Measurements from ENCODE around the gene OGT. TPM values are rescaled to one million over a fixed set of nuclear protein-coding genes. Genes with fewer than 3 reads are reported as not detected.

Gene OGT
- total RNA-seq, 2 experiments from 2014 or later = 252 to 264 TPM

GRCh38 chrX:71622576-71623450 lies 89.9 kb downstream of the OGT start:
- Mint-ChIP-seq H3K4me3 (peak overlapping the region; percentile 70), H3K4me1 (ENCODE audit: low read depth) (peaks cover 70% of the 10 kb centered on the region), H3K9me3 (ENCODE audit: insufficient read depth) (no peaks in the 10 kb centered on the region), H3K36me3 (ENCODE audit: low read depth) (peaks cover 15% of the 10 kb centered on the region), H3K27me3 (ENCODE audit: low read depth) (no peaks in the 10 kb centered on the region), H3K27ac (peak overlapping the region; percentile 91)
- ChIA-PET CTCF (interaction anchor here (1.0 to 9.6 kb wide), 11 partner anchors 8 to 89 kb away, joined by 3 to 56 read pairs (median 7); partner anchors contain the start of gene OGT), POLR2A (interaction anchor here (0.9 to 3.1 kb wide), 7 partner anchors 8 to 257 kb away, joined by 3 to 21 read pairs (median 4); partner anchors contain the start of genes OGT and TAF1)
- DNase-seq (peak; percentile 82), ATAC-seq (peak; percentile 68)

GRCh38 chrX:71623714-71624113 lies 90.8 kb downstream of the OGT start:
- ATAC-seq = no peak
- no peaks in the 10 kb centered on the region for H3K9me3 Mint-ChIP-seq (ENCODE audit: insufficient read depth)
- ChIA-PET CTCF (interaction anchor here (1.2 to 9.6 kb wide), 8 partner anchors 9 to 90 kb away, joined by 4 to 56 read pairs (median 10); partner anchors contain the start of gene OGT), POLR2A (interaction anchor here (1.1 to 3.1 kb wide), 4 partner anchors 9 to 91 kb away, joined by 3 to 21 read pairs (median 7); partner anchors contain the start of gene OGT)
- peak overlapping the region; percentile 70 for H3K4me3 Mint-ChIP-seq
- DNase-seq = peak; percentile 24
- H3K27me3 Mint-ChIP-seq (ENCODE audit: low read depth) = no peaks in the 10 kb centered on the region
- H3K27ac Mint-ChIP-seq = peak overlapping the region; percentile 91
- peaks cover 7% of the 10 kb centered on the region for H3K36me3 Mint-ChIP-seq (ENCODE audit: low read depth)
- H3K4me1 Mint-ChIP-seq (ENCODE audit: low read depth) = peaks cover 67% of the 10 kb centered on the region

- Mint-ChIP-seq H3K27ac (no peak overlapping the region), H3K36me3 (ENCODE audit: low read depth) (peaks cover 5% of the 10 kb centered on the region), H3K4me3 (no peak overlapping the region), H3K4me1 (ENCODE audit: low read depth) (peaks cover 63% of the 10 kb centered on the region), H3K9me3 (ENCODE audit: insufficient read depth) (no peaks in the 10 kb centered on the region), H3K27me3 (ENCODE audit: low read depth) (no peaks in the 10 kb centered on the region)
- ChIA-PET CTCF (interaction anchor here (9.6 kb wide), 1 partner anchor 10 kb away, joined by 56 read pairs; no protein-coding TSS in a partner anchor), POLR2A (interaction anchor here (1.5 kb wide), 1 partner anchor 92 kb away, joined by 9 read pairs; the partner anchor contains the start of gene OGT)
- DNase-seq (no peak), ATAC-seq (no peak)
Observed at GRCh38 chrX:71625471-71625870, 92.6 kb downstream of the OGT start.

Other genes with a start within 250 kb of the OGT start
- 100 to 1,000 TPM; 446 to 478 TPM for gene NONO, start 249.5 kb upstream of the OGT start, total RNA-seq
- 1 to 10 TPM; 5.4 to 5.5 TPM for gene ITGB1BP2, start 231.4 kb upstream of the OGT start, total RNA-seq
- gene TAF1, start 166.7 kb upstream of the OGT start, total RNA-seq = 10 to 100 TPM; 35.0 to 43.6 TPM
- 1 to 10 TPM; 6.5 to 6.6 TPM for gene GCNA, start 45.3 kb downstream of the OGT start, total RNA-seq
- gene CXCR3, start 85.4 kb downstream of the OGT start, total RNA-seq = 100 to 1,000 TPM; 141 to 145 TPM
- gene CXorf49, start 185.2 kb downstream of the OGT start, total RNA-seq = not detected
- not detected for gene CXorf49B, start 230.2 kb downstream of the OGT start, total RNA-seq

Data from activated CD8-positive, alpha-beta T cell treated with anti-CD3 and anti-CD28 coated beads, Interleukin-2, amount 10 ng/mL, durations not matched to agents 7 days and 5 days (primary cell).